ENCODE results near the gene ALS2CL.

- TF ChIP-seq CTCF (IDR thresholded peaks at IDR 0.05) (peak in 1 of 6 experiments; percentile 18), POLR2A (IDR thresholded peaks at IDR 0.05) (no peak)
Measured at GRCh38 chr3:46632792-46633191, 60.7 kb downstream of the ALS2CL start.
